ENCODE measurements around the gene NSG1. TPM values are rescaled to one million over a fixed set of nuclear protein-coding genes. Genes with fewer than 3 reads are reported as not detected.

NSG1 gene
- total RNA-seq, 2 donors from 2014 or later: 0.42 to 0.57 TPM

DNA sequence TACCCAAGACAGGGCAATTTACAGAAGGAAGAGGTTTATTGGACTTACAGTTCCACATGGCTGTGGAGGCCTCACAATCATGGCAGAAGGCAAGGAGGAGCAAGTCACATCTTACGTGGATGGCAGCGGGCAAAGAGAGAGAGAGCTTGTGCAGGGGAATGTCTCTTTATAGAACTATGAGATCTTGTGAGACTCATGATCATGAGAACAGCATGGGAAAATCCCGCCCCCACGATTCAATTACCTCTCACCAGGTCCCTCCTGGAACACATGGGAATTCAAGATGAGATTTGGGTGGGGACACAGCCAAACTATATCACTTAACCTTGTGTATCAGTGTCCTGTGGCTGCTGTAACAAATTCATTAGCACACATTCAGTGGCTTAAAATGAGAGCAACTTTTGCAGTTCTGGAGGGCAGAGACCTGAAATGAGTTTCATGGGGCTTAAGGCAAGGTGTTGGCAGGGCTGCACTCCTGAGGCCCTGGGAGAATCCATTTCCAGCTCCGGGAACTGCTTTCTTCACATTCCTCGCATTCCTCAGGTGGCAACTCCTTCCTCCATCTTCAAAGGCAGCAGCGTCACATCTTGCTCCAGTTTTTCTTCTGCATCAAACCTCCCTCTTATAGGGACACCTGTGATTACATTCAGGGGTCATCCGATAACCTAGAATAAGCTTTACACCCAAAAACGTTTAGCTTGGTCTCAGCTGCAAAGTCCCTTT, 22.3 kb upstream of the NSG1 start:
- DNase-seq (ENCODE audit: low spot score): peak; percentile 15
- intact Hi-C loops (cut with DNase I): no loop called here

DNA sequence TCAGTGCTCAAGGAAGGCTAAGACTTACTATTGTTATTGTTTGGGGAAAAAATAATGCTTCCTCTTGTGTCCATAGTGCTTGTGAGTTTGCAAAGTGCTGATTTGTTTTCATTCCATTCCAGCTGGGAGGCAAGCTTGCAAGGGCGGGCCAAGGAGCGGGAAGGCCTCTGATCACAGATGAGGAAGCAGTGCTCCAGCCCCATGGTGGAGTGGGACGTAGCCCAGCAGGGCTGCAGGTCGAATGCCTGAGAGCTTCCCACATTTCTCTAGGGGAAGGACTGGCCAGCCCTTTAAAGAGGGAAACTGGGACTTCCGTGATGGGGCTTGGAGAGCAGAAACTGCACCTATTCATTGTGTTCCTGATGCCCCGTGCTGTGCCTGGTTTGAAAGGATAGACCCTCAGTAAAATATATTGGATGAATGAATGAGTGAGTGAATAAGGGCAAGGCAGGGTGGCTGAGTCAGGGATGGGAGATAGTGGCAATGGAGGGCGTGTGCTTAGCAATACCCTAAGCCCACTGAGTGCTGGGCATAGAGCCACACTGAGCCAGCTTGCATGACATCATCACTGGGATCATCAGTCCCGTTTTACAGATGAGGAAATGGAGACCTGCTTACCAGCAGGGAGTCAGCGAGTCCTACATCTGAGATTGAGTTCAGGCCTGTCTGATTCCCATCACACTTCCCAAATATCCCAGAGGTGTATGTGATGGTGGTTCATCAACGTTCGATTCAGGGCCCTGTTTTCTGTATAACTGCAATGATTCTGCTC, 17.9 kb upstream of the NSG1 start:
- intact Hi-C loops (cut with DNase I): no loop called here
- peak; percentile 55 for DNase-seq (ENCODE audit: low spot score)

DNA sequence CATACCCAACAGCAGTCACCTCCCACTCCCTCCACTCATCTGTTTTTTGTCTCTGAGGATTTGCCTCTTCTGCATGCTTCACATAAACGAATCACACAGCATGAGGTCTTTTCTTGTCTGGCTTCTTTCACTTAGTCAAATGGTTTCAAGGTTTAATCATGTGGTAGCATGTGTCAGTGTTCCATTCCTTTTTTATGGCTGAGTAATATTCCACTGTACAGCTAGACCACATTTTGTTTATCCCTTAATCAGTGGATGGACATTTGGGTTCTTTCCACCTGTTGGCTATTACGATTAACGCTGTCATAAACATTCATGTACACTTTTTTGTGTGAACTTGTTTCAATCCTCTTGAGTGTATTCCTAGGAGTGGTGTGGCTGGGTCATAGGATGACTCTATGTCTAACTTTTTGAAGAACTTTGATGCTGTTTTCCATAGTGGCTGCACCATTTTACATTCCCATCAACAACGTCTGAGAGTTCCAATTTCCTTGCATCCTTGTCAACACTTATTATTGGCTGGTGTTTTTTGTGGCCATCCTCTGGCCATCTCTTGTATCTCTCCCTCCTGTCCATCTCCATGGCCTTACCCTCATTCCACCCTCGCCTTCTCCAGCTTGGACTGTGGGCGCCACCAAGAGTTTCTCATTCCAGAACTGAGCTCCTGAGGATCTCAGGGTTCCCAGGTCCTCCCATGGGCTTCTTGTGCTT, 12.4 kb upstream of the NSG1 start:
- intact Hi-C loops (cut with DNase I): no loop called here
- peak; percentile 34 for DNase-seq (ENCODE audit: low spot score)

DNA sequence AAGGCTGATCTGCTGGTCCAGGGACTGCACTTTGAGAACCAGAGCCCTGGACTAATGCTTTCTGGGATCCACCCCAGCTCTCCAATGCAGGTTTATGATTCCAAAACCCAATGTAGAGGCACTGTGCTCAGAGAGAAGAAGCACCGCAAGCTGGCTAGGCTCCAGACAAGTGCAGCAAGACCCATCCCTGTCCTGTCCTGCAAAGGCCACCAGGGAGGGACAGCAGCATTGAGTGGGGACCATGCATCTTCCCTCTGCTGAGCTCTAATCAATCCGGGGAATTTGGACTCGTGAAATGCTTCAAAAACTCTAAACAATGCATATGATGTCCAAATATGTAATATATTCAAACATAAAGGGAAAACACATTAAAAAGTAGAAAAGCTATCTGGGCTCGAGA, 10.8 kb upstream of the NSG1 start:
- DNase-seq (ENCODE audit: low spot score): peak; percentile 28
- intact Hi-C loops (cut with DNase I): no loop called here

DNA sequence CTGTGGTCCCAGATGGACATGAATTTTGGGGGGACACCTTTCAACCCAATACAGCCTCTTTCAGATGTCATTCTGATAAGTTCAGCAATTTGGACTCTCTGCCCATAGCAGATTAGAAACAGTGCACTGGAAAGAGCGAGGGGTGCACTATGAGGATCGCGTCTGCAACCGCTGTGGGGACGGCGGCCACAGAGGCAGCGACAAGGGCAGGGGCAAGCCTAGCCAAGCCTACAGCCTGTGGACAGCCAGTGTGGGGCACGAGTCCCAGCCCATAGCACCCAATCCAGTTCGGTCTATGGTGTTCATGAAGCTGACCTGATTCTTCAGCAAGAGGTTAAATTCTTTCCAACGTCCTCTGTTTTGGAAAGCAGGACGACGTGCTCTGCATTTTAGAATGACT, 9.7 kb upstream of the NSG1 start:
- peak; percentile 56 for DNase-seq (ENCODE audit: low spot score)
- intact Hi-C loops (cut with DNase I): no loop called here

DNA sequence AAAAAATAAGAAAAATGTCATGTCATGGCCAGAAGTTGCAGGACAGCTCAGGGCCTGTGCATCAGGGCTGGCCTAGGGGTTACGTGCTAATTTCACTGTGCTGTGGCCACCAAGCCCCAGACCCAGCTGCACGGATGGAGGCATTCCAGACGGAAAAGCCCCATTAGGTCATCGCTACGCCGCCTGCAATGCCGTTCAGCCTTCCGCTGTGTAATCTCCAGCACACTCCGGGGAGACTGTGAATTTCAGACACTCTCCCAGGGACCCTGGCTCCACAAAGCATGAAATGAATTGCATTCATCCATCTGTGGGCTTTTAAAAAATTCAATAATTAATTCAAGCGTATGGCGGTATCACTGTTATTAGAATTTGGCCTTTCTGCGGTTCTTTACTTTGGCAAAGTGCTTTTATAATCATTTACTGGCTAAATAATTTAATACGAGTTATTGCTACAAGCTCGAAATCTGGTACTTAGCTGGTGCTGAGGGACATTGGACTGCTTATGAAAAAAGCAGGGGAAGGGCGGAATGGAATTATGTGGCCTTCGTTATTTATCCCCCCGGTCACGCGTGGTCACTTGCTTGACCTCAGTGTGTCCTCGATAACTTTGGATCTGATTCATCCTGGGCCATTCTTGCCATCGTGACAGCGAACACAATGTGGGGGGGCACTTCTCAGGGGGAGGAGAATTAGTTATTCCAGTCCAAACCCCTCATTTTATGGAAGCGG, 9.0 kb upstream of the NSG1 start:
- DNase-seq (ENCODE audit: low spot score): peak; percentile 45
- intact Hi-C loops (cut with DNase I): no loop called here

DNA sequence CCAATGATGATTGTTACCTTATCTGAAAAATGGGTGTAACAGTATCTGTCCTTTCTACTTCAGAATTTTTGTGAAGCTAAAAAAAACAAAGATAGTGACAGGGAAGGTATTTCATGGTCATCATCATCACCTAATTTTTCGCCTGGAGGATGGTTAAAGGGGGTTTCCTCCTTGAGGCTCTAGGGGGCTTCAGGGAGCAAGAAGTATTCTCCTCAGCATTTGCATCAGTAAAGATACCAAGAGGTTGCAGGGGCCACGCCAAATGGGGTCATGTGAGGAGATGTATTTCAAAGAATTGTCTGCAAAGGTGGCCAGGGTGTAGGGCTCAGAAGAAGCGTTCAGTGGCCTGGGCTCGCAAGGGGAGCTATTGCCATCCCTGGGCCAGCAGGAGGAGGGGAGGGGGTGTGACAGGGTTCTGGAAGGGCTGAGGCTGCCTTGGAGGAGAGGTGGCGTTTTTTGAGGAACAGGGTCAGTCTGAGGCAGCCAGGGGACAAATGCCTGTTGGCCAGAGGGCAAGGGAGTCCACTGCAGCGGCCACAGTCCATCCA, 7.3 kb upstream of the NSG1 start:
- intact Hi-C loops (cut with DNase I): no loop called here

DNA sequence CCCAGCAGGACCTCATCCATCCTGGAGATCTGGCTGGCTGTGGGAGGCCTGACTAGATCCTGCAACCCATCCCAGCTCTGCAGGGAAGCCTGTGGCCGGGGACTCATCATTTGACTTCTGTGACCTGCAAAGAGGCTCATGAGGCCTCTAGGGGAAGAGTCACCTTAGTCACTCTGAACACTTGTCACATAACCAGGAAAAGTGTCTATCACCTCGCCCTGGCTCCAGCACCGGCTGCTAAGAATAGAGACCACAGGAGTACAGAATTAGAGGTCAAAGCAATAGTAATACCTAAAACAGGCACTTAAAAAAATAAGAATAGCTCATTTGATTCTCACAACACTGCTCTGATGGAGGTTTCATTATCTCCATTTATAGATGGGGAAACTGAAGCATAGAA, 3.8 kb upstream of the NSG1 start:
- intact Hi-C loops (cut with DNase I): no loop called here
- DNase-seq (ENCODE audit: low spot score): peak; percentile 65

More for the DNA sequence above, 7.3 kb upstream of the NSG1 start:
- peak; percentile 53 for DNase-seq (ENCODE audit: low spot score)

DNA sequence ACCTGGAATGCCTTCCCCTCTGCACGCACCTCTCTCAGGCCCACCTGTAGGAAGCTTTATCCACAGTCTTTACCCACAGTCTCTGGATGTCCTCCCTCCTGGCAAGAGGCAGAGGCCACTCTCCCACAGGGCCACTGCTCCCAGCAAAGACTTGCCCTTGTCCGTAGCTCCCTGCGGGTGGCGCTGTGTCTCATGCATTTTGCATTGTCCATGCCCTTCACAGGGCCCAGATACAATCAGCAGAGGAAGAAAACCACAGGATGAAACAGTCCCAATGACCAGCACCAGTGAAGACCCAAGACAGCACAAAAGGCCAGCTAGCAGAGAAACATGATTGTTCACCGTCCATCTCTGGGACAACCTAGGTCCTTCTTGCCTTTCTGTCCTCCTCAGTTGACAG, 2.1 kb upstream of the NSG1 start:
- intact Hi-C loops (cut with DNase I): no loop called here
- peak; percentile 58 for DNase-seq (ENCODE audit: low spot score)

DNA sequence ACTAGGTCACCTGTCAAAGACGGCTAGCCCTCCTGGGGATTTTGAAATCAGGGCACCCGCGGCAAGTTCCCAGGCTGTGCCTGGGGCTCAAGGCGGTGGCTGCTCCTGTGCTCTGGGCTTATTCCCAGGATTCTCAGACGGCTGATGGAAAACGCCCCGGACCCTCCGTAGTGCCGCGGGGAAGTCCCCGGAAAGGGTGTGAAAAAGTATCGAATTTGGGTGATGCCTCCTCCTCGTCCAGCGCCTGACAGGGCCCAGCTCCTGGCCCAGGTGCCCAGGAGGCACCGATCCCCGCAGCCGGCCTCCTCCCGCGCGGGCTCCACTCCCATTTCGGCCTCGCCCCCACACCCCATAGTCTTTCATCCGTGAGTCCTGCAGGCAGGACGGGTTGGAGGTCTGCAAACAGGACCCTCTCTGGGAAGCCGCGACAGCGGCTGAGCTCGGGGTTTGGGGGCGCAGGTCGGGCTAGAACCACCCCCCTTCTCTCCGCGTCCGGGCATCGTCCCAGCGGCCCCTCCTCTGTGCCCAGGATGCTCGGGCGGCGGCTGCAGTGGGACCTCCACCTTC, 1.1 kb upstream of the NSG1 start:
- DNase-seq (ENCODE audit: low spot score): peak; percentile 75
- intact Hi-C loops (cut with DNase I): no loop called here

DNA sequence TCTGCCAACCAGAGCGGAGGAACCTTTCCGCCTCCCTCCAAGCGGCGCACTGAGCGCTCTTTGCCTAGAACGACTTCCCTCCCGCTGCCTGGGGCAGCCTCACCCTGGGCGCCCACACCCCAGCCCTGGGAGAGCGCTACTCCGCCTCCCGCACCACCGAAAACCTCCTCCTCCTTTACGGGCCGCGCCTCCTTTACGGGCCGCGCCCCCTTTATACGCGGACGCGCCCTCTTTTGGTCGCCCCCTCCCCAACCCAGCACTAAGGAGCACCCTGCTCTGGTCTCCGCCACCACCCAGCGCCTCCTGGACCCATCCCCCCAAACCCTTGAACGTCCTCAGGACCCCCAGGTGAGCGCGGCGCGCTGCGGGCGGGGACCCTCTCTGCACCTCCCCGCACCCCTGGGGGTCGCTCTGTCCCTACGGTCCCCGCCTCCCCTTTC, 586 bp upstream of the NSG1 start:
- peak; percentile 70 for DNase-seq (ENCODE audit: low spot score)
- intact Hi-C loops (cut with DNase I): no loop called here

DNA sequence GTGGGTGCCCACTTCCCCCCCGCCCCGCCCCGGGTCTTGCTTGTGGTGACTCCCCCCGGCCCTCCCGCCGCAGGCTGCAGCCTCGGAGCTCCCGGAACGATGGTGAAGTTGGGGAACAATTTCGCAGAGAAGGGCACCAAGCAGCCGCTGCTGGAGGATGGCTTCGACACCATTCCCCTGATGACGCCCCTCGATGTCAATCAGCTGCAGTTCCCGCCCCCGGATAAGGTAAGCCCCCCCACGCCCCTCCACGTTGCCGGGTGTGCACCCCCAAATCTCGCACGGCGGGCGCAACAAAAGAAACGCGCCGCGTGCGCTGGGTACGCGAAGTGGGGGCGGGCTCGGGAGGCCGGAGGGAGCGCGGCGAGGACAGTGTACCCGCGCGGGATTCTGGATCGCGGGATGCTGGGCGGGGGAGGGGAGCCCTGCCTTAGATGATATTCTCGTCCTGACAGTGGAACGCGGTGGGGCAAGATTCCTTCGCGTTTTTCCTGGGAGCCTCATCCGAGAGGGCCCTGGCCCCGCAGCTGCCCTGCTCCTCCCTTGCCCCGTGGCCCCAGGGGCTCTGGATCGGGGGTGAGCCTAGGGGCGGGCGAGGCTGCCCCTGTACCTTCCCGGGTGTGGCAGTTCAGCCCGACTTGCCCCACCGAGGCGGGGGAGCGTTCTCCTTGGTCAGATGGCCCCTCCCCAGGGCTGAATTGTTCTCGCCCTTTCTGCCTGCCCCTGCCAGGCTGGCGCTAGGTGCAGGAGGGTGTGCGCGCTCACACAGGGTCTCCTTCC, 819 bp downstream of the NSG1 start:
- intact Hi-C loops (cut with DNase I): no loop called here
- DNase-seq (ENCODE audit: low spot score): peak; percentile 78

DNA sequence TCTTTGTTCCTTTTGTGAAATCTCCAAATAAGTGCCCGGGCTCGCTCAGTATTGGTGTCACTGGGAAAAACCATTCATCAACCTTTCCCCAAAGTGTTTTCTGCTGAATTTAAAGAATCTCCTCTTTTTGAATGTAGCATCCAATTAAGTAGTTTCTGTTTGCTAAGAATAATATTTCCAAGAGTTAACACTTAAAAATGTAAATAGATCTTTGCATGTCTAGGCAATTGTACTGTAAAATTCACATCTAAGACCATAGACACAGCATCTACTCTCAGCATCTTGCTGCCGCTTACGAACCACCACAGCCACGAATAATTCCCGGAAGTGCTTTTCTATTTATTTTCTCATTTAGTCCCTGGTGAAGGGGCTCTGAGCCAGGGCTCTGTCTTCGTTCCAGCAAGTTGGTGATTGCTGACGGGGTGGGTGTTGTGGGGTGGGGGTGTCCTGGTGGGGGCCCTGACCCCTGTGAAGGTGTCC, 1.4 kb downstream of the NSG1 start:
- intact Hi-C loops (cut with DNase I): no loop called here
- peak; percentile 44 for DNase-seq (ENCODE audit: low spot score)

DNA sequence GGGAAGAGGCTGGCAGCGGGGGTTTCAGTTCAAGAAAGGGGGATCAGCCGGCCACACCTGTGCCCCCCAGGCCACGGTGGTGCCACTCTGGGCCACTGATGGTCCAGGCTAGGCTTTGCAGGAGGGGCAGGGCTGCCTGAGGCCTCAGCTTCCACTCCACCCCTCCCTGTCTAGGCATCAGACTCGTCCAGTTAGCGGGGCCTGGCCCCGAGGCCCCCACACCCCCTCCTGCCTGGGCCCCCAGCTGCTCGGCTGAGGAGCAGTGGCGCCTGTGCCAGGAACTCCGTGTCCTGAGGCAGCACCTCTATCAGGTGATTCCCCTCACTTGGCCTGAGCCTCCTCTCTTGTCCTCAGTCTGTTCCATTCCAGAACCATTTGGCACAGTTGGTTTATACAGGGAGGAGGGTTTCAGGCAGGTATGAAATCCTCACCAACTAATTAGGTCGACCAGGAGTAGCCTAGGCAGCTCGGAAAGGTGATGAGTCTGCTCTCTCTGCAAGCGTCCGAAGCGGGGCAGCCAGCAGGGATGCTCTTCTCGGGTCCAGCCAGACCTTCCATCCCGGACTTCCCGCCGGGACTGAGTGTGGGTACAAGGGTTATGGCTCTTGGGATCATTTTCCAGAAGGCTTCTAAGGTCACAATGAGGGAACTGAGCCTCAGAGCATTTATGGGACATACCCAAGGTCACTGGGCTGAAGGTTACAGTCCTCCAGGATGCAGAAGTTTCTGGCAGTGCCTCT, 2.1 kb downstream of the NSG1 start:
- intact Hi-C loops (cut with DNase I): no loop called here

DNA sequence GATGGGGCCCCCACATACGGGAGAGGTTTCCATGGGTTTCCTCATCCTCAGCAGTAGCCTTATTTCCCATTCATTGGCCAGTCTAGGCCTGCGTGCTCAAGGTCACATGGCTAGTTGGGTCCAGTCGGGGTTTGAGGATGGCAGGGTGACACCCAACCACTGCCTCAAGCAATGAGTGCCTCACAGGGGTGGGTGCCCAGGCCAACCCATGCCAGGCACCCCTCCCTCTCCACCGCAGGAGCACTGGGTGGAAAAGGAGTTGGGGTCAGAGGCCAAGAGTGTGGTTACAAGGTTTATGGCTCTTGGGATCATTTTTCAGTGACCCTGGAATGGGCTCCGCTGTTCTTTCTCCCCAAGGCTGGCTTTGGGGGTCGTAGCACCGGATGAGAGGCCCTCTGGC, 3.1 kb downstream of the NSG1 start:
- DNase-seq (ENCODE audit: low spot score): peak; percentile 14
- intact Hi-C loops (cut with DNase I): no loop called here

More for the DNA sequence above, 2.1 kb downstream of the NSG1 start:
- peak; percentile 56 for DNase-seq (ENCODE audit: low spot score)

DNA sequence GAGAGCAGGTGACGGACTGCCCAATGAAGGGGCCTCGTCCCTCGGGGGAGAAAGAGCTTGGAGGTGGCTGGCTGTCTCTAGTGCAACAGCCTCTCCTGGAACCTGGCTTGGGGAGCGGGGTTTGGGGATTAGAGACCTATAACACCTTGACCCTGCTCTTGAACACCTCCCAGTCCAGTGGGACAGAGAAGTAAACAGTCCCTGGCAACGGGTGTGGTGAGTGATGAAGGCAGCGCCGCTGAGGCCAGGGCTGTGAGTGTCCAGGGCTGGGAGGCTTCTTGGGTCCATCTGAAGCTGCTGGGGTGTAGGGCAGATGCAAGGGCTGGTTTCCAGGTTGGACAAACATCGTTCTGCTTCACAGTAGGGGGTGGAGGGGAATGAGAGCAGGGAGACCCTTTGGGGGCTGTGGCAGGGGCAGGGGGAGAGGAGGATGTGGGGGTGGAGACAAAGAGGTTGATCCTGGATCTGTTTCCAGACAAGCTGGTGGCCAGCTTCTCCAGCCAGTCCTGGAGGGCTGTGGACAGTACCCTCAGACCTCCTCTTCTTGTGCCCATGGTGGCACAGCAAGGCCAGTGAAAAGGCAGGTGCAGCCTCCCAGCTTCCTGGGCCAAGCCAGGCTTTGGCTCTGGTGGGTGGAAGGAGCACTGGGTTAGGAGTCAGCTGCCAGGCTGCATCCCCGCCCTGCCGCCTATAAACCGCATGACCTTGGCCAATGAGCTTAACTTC, 3.8 kb downstream of the NSG1 start:
- DNase-seq (ENCODE audit: low spot score): peak; percentile 71
- intact Hi-C loops (cut with DNase I): no loop called here

DNA sequence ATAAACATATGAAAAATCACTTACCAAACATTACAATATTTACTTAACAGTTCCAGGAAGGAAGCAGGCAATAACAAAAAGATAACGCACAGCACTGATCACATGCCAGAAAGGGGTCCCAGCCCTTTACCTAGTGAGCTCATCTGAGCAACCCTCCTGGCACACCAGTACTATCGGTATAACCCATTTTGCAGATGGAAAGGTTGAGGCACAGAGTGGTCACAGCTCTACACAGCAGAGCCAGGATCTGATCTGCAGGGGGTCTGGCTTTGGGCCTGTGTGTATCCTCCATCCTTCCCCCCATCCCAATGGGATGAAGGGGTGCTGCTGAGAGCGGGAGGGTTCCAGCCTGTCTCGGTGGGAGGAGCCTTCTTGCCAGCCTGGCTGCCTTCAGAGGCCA, 5.0 kb downstream of the NSG1 start:
- intact Hi-C loops (cut with DNase I): no loop called here
- peak; percentile 56 for DNase-seq (ENCODE audit: low spot score)

Data from posterior vena cava (tissue), 2 donors.